A549 (cell line): ENCODE results near the gene EXOC7. TPM values are rescaled to one million over a fixed set of nuclear protein-coding genes. Genes with fewer than 3 reads are reported as not detected.

Experiments
- ATAC-seq, 2 experiments: fragments of 200-7000 bp in 1 of 2; fragments of >200 bp in 1 of 2; cut with Nextera tagmentation in 1 of 2; cut with Tn5 transposase in 1 of 2; 3 replicates each; pipeline versions ENCODE4 v1.8.0 to v1.9.1; 2018 to 2020; ENCODE audit warnings: mild to moderate bottlenecking in 1 of 2, moderate library complexity in 1 of 2
- CTCF ChIA-PET: fragments of 300-600 bp; sonication (Branson Sonifier 250); formaldehyde crosslinking; extraction: SDS; loops from one replicate; lab custom pipeline; 2021; ENCODE audit warnings: antibody characterized with exemption, inconsistent platforms; lab: Yijun Ruan, JAX
- POLR2A ChIA-PET: fragments of 350-600 bp; formaldehyde crosslinking; extraction: SDS; loops from one replicate; lab custom pipeline; 2021; ENCODE audit warnings: antibody characterized with exemption, inconsistent platforms; lab: Yijun Ruan, JAX
- DNase-seq, 2 experiments: peaks; one replicate each; pipeline versions ENCODE4 v3.0.0 to v3.0.0-alpha.2; 2011 to 2016; ENCODE audit warnings: low read depth in 1 of 2, low spot score in 1 of 2
- FAIRE-seq: peaks from 2 replicates; lab custom pipeline; 2011; peaks lifted over from hg19 to GRCh38; lab: Jason Lieb, UNC
- H3K27ac ChIP-seq, 2 experiments: fragments of >200 bp; sonication (Bioruptor Twin); formaldehyde crosslinking; 3 replicates each; pipeline ENCODE4 v1.5.1; 2016 to 2017
- H3K4me1 ChIP-seq: fragments of >200 bp; sonication (Bioruptor Twin); formaldehyde crosslinking; 3 replicates; pipeline ENCODE4 v1.6.1; 2016
- H3K4me2 ChIP-seq: fragments of >200 bp; sonication (Bioruptor Twin); formaldehyde crosslinking; 3 replicates; pipeline ENCODE4 v1.6.1; 2016
- H3K4me3 ChIP-seq: fragments of >200 bp; sonication (Bioruptor Twin); formaldehyde crosslinking; 3 replicates; pipeline ENCODE4 v1.5.1; 2016
- H3K9me3 ChIP-seq: fragments of >200 bp; sonication (Bioruptor Twin); formaldehyde crosslinking; 3 replicates; pipeline ENCODE4 v1.6.1; 2016
- CBX8 ChIP-seq: fragments of 200-600 bp; sonication (generic); IDR thresholded peaks from 2 replicates; pipeline ENCODE4 v1.6.1; 2016
- CEBPB ChIP-seq, 2 experiments: fragments of >200 bp in 1 of 2; sonication (Bioruptor Twin) in 1 of 2; formaldehyde crosslinking in 1 of 2; IDR thresholded peaks; 2 replicates each; pipeline ENCODE4 v1.6.1; 2012 to 2016
- E2F6 ChIP-seq: IDR thresholded peaks from 2 replicates; pipeline ENCODE4 v1.6.1; 2012; ENCODE audit warnings: low read depth, borderline replicate concordance
- EP300 ChIP-seq, 2 experiments: fragments of >200 bp; sonication (Bioruptor Twin); formaldehyde crosslinking; IDR thresholded peaks; 2 replicates in 1 of 2; 3 replicates in 1 of 2; pipeline ENCODE4 v1.6.1; 2016 to 2017
- ESRRA ChIP-seq: fragments of 150-350 bp; IDR thresholded peaks from 2 replicates; pipeline ENCODE4 v1.6.1; 2014; ENCODE audit warnings: mild to moderate bottlenecking, low read length, borderline replicate concordance
- HEYL ChIP-seq: fragments of 250-450 bp; sonication (Bioruptor Pico); IDR thresholded peaks from 2 replicates; pipeline ENCODE4 v1.8.0; 2021; ENCODE audit warnings: mild to moderate bottlenecking, moderate library complexity
- HMGXB4 ChIP-seq: fragments of 250-450 bp; sonication (Bioruptor Pico); IDR thresholded peaks from 2 replicates; pipeline ENCODE4 v1.5.0; 2021; ENCODE audit warnings: mild to moderate bottlenecking, moderate library complexity, borderline replicate concordance
- HOXA7 ChIP-seq: fragments of 250-450 bp; sonication (Bioruptor Pico); IDR thresholded peaks from 2 replicates; pipeline ENCODE4 v1.5.0; 2020; ENCODE audit warnings: mild to moderate bottlenecking, moderate library complexity
- JUNB ChIP-seq: fragments of >200 bp; sonication (Bioruptor Twin); formaldehyde crosslinking; IDR thresholded peaks from 2 replicates; pipeline ENCODE4 v1.6.1; 2016
- KDM5A ChIP-seq: fragments of 200-600 bp; sonication (generic); IDR thresholded peaks from 2 replicates; pipeline ENCODE4 v1.6.1; 2016; ENCODE audit warnings: antibody characterized with exemption, mild to moderate bottlenecking
- MAFK ChIP-seq: fragments of 450-650 bp; IDR thresholded peaks from 2 replicates; pipeline ENCODE4 v1.6.1; 2014; ENCODE audit not compliant: partially characterized antibody
- PBX3 ChIP-seq: IDR thresholded peaks from 2 replicates; pipeline ENCODE4 v1.6.1; 2012
- RAD21 ChIP-seq, 2 experiments: fragments of >200 bp in 1 of 2; sonication (Bioruptor Twin) in 1 of 2; formaldehyde crosslinking in 1 of 2; IDR thresholded peaks in 1 of 2; conservative IDR thresholded peaks in 1 of 2; 2 replicates in 1 of 2; 3 replicates in 1 of 2; pipeline ENCODE4 v1.6.1; 2012 to 2018; ENCODE audit warnings: inconsistent platforms in 1 of 2
- RFX5 ChIP-seq: fragments of 450-650 bp; IDR thresholded peaks from 2 replicates; pipeline ENCODE4 v1.7.1; 2014; ENCODE audit warnings: antibody characterized with exemption, mild to moderate bottlenecking, moderate library complexity
- SMC3 ChIP-seq: fragments of >200 bp; sonication (Bioruptor Twin); formaldehyde crosslinking; IDR thresholded peaks from 3 replicates; pipeline ENCODE4 v1.6.1; 2018; ENCODE audit warnings: inconsistent platforms
- SREBF2 ChIP-seq: fragments of 450-650 bp; IDR thresholded peaks from 2 replicates; pipeline ENCODE4 v1.6.1; 2014; ENCODE audit warnings: mild to moderate bottlenecking, moderate library complexity
- ZC3H11A ChIP-seq: fragments of 450-650 bp; IDR thresholded peaks from 2 replicates; pipeline ENCODE4 v1.6.1; 2014; ENCODE audit warnings: antibody characterized with exemption, mild to moderate bottlenecking
- WGBS: methylation state at CpG from one replicate; pipeline ENCODE4 v1.1.6; 2017; ENCODE audit errors: missing lambda C conversion rate; 5-methylcytosine and 5-hydroxymethylcytosine counted together
- polyA plus RNA-seq, 4 experiments: library from polyadenylated mRNA; depleted of rRNA in 3 of 4; stranded (reverse); fragments of >200 nt; fragmentation: RNase III in 1 of 4; extraction: RNeasy Plus Mini Kit Qiagen cat#74134 plus additional on column Dnase treatment in 1 of 4; gene quantifications; 2 replicates in 3 of 4; 3 replicates in 1 of 4; pipeline ENCODE4 v1.2.3, GENCODE V29; 2011 to 2017
- TF ChIP-seq, protein P1 (sequence below): fragments of 250-450 bp; sonication (Bioruptor Pico); IDR thresholded peaks from 2 replicates; pipeline ENCODE4 v1.5.0; 2020; ENCODE audit warnings: low read depth, mild to moderate bottlenecking, moderate library complexity
- TF ChIP-seq, protein P2 (sequence below): fragments of 200-600 bp; sonication (generic); IDR thresholded peaks from 2 replicates; pipeline ENCODE4 v1.6.1; 2016; ENCODE audit warnings: antibody characterized with exemption, mild to moderate bottlenecking, moderate library complexity
- TF ChIP-seq, protein P3 (sequence below): IDR thresholded peaks from 2 replicates; pipeline ENCODE4 v1.6.1; 2012

Gene EXOC7
- polyA plus RNA-seq, 2 of the 4 experiments (the other 2 are of a cell fraction): 64.5 to 72.3 TPM

GRCh38 chr17:76081295-76082210, 22.0 kb downstream of the EXOC7 start:
- H3K4me1 ChIP-seq: no peaks in the 10 kb centered on the region
- no peak overlapping the region for H3K4me2 ChIP-seq
- ATAC-seq: no peak
- H3K4me3 ChIP-seq: no peak overlapping the region
- H3K9me3 ChIP-seq: no peaks in the 10 kb centered on the region
- DNase-seq: no peak
- FAIRE-seq: no peak
- no peak overlapping the region for H3K27ac ChIP-seq
- ChIA-PET CTCF (interaction anchor here (0.6 to 4.4 kb wide), 5 partner anchors 30 to 198 kb away, joined by 3 to 15 read pairs (median 4); no protein-coding TSS in a partner anchor), POLR2A (no interaction called here)
- TF ChIP-seq ZC3H11A (no peak), HMGXB4 (CRISPR knock-in tag) (no peak), ESRRA (no peak), EP300 (IDR thresholded peaks at IDR 0.05) (no peak), CBX8 (no peak), PBX3 (no peak), RFX5 (no peak), KDM5A (no peak), HEYL (no peak), E2F6 (no peak), CEBPB (IDR thresholded peaks at IDR 0.05) (no peak), MAFK (no peak), RAD21 (conservative IDR thresholded peaks at IDR 0.05 in 1 of 2, IDR thresholded peaks at IDR 0.05 in 1 of 2) (no peak), JUNB (no peak), HOXA7 (CRISPR knock-in tag) (no peak), SMC3 (no peak), SREBF2 (no peak)
- TF ChIP-seq, protein P1, sequence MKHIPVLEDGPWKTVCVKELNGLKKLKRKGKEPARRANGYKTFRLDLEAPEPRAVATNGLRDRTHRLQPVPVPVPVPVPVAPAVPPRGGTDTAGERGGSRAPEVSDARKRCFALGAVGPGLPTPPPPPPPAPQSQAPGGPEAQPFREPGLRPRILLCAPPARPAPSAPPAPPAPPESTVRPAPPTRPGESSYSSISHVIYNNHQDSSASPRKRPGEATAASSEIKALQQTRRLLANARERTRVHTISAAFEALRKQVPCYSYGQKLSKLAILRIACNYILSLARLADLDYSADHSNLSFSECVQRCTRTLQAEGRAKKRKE (CRISPR knock-in tag): no peak
- TF ChIP-seq, protein P2, sequence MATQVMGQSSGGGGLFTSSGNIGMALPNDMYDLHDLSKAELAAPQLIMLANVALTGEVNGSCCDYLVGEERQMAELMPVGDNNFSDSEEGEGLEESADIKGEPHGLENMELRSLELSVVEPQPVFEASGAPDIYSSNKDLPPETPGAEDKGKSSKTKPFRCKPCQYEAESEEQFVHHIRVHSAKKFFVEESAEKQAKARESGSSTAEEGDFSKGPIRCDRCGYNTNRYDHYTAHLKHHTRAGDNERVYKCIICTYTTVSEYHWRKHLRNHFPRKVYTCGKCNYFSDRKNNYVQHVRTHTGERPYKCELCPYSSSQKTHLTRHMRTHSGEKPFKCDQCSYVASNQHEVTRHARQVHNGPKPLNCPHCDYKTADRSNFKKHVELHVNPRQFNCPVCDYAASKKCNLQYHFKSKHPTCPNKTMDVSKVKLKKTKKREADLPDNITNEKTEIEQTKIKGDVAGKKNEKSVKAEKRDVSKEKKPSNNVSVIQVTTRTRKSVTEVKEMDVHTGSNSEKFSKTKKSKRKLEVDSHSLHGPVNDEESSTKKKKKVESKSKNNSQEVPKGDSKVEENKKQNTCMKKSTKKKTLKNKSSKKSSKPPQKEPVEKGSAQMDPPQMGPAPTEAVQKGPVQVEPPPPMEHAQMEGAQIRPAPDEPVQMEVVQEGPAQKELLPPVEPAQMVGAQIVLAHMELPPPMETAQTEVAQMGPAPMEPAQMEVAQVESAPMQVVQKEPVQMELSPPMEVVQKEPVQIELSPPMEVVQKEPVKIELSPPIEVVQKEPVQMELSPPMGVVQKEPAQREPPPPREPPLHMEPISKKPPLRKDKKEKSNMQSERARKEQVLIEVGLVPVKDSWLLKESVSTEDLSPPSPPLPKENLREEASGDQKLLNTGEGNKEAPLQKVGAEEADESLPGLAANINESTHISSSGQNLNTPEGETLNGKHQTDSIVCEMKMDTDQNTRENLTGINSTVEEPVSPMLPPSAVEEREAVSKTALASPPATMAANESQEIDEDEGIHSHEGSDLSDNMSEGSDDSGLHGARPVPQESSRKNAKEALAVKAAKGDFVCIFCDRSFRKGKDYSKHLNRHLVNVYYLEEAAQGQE: no peak
- TF ChIP-seq, protein P3, sequence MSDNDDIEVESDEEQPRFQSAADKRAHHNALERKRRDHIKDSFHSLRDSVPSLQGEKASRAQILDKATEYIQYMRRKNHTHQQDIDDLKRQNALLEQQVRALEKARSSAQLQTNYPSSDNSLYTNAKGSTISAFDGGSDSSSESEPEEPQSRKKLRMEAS: no peak
- WGBS: 90% methylated on average over 27 of the region's 27 CpGs
